GM21360 (cell line): Measurements from ENCODE around the gene SERPINC1.
"Not testable (repeated sequence)": the region's sequence is repeated elsewhere in the genome, so short reads cannot be mapped to it uniquely, and the experiment has no call there.

ENCODE experiments used
- ATAC-seq: cut with Tn5 transposase; IDR thresholded peaks from one replicate; pipeline ENCODE4 v1.9.1; 2021; ENCODE audit warnings: mild to moderate bottlenecking, moderate library complexity; ENCODE audit not compliant: unreplicated experiment

Gene SERPINC1

GRCh38 chr1:173893611-173894010, 23.5 kb downstream of the SERPINC1 start:
- no peak for ATAC-seq

DNA sequence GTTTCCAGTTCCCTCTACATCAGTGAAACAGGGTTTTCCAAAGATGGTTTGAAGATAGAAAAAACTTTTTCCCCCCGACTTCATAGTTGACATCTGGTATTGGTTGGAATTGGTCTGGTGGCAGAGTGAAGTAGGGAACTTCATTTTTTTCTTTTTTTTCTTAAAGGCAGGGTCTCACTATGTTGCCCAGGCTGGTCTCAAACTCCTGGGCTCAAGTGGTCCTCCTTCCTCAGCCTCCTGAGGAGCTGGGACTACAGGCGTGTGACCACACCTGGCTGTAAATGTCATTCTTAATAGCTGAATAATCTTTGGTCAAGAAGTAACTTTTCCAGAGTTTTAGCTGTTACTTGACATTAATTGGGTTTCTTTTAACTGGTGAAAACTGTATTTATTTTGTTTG, 27.2 kb downstream of the SERPINC1 start:
- no peak for ATAC-seq

DNA sequence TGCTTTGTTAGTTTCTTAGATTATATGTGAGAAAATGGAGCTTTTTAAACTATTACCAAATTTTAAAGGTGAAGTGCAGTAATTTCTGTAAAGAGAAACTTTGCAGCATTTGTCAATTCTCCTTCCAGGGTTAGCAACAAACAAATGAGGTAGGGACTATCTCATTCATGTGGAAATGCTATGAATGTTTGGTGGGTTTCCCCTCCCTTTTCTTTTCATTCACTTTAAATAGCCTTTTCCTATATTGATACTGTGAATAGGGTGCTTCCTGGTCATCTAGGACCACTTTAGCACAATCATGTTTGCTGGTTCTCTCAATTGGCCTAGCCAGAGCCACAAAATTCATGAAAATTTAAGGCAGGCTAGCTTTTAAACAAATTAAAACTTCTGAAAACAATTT, 28.4 kb downstream of the SERPINC1 start:
- no peak for ATAC-seq

DNA sequence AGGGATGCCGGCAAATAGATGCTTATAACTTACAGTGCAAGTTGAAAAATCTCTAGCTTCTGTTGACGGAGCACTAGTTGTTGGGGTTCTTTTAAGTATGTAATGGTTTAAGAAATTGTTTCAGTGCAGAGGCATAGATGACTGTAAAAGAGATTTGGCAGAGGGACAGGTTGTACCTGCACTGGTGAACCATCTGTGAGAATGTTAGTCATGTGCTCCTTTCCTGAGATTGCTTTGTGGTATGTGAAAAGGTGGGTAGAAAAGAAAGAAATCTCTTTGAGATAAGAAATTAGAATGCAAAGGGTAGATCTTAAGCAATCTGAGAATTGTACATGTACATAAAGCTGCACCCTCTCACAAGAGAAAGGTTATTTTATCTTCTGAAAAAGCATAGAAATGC, 29.5 kb downstream of the SERPINC1 start:
- ATAC-seq: no peak

GRCh38 chr1:173886746-173887611, 30.1 kb downstream of the SERPINC1 start:
- no peak for ATAC-seq

DNA sequence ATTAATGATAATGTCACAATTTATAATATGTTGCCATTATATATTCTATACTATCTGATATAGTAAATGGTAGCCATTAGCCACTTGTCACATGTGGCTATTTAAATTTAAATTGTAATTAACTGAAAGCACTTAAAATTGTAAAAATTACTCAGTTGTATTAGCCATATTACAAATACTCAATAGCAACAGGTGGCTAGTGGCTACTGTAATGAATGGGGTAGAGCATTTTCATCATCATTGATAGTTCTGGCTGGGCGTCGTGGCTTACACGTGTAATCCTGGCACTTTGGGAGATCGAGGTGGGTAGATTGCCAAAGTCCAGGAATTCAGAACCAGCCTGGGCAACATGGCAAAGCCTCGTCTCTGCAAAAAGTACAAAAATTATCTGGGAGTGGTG, 32.4 kb downstream of the SERPINC1 start:
- no peak for ATAC-seq

DNA sequence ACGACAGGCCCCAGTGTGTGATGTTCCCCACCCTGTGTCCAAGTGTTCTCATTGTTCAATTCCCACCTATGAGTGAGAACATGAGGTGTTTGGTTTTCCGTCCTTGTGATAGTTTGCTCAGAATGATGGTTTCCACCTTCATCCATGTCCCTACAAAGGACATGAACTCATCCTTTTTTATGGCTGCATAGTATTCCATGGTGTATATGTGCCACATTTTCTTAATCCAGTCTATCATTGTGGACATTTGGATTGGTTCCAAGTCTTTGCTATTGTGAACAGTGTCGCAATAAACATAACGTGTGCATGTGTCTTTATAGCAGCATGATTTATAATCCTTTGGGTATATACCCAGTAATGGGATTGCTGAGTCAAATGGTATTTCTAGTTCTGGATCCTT, 36.0 kb downstream of the SERPINC1 start:
- not testable (repeated sequence) for ATAC-seq

DNA sequence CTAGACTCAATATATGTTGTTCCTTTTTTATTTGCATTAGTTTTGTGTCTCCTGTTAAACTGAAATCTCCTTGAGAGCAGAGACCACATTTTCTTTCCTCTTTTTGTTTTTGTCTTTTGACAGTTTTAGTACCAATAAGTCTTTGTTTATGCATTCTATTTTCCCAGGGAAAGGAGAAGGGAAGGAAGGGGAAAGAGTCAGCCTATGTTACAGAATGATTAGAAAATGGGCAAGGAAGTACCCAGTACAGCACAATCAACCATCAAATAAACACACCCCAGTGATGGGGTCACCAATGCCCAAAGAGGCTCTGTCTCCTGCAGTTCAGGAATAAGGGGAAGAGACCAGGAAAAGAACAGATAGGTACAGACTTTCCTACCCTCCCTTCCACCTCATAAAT, 38.9 kb downstream of the SERPINC1 start:
- ATAC-seq: no peak

DNA sequence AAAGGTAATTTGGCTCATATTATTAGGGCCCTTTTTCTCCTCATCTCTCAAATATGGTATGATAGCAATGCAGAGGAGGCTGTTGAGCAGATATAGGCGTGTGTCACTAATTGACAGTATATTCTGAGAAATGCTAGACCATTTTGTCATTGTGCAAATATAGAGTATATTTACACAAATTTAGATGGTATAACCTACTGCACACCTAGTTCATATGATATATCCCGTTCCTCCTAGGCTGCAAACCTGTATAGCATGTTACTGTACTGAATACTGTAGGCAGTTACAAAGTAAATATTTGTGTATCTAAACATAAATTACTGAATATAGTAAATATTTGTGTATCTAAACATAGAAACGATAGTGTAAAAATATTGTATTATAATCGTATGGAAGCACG, 40.4 kb downstream of the SERPINC1 start:
- no peak for ATAC-seq

DNA sequence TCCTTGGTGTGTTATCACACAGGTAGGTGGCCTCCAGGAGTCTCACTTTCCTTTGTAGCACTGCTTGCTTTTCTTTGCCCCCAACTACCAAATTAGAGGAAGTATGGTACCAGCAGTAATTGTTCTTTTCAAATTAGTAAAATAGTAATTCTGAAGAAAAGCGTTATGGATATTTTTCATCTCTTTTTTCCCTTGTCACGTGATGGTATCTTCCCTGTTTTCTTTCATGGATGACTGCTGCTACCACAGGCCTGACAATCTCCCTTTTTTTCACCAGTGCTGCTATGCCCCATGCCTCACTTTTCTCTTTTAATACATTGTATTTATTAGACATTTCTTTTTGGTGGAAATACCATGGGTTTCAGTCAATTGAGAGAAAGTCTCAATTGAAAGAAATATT, 45.6 kb downstream of the SERPINC1 start:
- ATAC-seq: no peak

DNA sequence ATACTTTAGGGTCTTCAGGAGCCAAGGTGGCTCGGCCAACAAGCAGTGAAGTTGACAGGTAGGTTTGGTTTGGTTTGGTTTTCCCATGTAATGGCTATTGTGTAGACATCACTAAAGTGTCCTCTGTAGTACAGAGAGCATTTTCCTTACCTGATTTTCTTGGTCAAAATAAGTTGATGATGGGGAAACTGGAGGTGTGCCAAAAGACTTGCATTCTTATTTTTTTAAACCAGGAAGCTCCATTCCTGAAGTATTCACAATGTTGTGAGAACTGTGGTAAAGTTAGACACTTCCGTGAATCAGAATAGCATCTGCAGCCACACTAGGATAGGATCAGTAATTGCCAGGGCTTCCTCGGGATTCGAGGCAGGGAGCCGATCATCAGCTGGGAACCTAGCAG, 46.0 kb downstream of the SERPINC1 start:
- no peak for ATAC-seq

- ATAC-seq: no peak
These were observed 46.7 kb downstream of the SERPINC1 start for GRCh38 chr1:173870252-173871075.

GRCh38 chr1:173869021-173869359, 48.1 kb downstream of the SERPINC1 start:
- no peak for ATAC-seq

DNA sequence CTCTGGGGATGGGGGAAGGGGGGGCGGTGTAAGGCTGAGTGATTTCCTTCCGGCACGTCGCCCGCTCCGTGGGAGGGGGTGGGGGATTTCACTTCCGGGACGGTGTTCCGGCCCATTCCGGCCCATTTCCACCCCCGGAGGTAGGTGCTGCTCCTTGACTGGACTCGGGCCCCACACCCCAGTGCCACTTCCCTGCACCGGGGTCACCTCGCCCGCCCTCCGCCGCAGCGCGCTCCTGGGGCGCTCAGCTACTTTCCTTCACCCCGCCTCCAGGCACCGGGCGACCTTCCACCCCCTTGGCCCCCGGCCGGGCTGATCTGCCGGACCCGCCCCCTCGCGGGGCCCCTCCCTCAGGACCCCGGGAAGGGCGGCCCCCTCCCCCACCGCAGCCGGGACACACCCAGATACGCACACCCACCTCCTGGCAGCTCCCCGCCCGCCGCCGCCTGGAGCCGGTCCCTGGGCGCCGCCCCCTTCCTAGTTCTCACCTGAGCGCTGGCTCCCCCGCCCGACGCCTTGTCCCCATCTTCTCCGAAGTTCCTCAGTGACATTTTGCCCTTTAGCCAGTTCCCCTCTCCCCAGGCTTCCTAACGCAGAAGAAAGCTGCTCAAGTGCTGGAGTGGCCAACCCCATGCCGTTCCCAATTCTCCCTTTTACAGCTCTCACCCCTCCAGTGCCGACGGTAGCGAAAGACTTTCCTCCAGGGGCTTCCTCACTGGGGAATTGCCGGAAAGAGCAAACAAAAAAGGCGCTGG, 48.7 kb downstream of the SERPINC1 start, which contains the start of gene ZBTB37:
Gene ZBTB37, plus strand, starts transcription at position 115 of the 755 bp plus-strand sequence. CDS start 1,846 bp downstream, outside the sequence.
- ATAC-seq: peak; percentile 64

DNA sequence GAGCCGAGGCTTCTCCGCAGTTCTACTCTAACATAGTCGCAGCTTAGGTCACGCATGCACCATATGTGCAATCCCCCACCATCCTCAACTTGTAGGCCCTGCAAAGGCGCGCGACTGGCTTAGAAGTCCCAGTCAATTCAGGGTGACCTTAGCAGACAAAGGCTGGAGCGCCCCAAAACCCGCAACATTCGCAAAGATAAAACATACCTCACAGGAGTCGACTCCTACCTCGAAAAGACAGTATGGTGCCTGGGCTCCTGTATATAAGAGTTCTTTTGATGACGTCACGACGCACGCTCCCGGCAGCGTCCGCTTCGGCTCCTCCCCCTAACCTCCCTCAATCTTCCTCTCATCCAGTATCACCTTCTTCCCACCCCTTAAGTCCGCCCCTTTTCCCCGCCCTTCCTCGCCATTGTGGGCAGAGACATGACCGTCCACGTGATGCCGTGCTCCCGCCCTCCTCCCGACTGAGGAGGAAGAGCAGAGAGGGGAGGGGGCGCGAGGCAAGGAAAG, 49.3 kb downstream of the SERPINC1 start, which contains the start of gene GAS5:
Gene GAS5, minus strand, starts transcription at position 237 of the 513 bp plus-strand sequence.
- ATAC-seq: peak; percentile 71

DNA sequence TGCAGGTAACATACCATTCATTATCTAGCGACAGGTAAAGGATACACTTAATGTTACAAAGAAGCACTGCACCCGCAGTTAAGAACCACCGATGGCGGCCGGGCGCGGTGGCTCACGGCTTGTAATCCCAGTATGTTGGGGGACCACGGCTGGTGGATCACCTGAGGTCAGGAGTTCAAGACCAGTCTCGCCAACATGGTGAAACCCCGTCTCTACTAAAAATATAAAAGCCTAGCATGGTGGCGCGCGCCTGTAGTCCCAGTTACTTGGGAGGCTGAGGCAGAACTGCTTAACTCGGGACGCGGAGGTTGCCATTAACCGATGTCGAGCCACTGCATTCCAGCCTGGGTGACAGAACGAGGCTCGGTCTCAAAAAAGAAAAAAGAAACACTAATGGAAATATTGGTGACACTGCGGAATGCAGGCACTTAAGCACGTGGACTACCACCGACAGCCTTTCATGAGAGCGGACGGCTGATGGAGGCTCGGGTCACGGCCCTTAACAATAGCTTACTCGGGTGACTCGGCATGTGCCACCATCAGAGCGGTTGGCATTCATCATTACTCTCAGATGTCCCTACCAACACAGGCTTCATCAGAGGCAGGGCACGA, 49.9 kb downstream of the SERPINC1 start:
- no peak for ATAC-seq

GRCh38 chr1:173866413-173867115, 50.6 kb downstream of the SERPINC1 start:
- ATAC-seq: no peak

DNA sequence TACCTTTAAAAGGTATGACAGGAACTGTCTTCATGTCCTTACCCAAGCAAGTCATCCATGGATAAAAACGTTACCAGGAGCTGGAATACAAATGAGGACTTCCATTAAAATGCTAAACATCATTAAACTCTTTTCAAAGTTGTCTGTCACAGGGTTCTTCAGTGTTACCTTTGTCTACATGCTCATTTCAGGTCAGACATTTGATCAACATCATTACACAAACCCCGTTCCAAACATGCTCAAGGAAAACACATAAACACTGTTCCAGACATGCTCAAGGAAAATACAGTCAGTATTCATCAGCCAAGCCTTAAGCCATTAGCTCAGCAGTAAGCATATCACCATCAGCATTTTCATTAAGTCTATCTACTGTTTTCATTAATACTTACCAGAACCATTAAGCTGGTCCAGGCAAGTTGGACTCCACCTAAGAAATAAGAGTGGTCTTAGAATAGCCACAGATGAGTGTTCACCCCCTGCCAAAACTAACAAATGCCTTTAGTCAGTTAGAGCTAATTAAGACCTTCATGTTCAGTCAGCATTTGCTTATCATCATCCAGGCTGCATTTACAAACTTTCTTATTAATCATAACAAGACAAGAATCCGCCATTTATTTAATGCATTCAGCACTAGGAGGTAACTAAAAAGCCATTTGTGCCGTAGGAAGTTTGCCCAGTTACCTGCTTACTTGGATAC, 51.5 kb downstream of the SERPINC1 start:
- no peak for ATAC-seq

DNA sequence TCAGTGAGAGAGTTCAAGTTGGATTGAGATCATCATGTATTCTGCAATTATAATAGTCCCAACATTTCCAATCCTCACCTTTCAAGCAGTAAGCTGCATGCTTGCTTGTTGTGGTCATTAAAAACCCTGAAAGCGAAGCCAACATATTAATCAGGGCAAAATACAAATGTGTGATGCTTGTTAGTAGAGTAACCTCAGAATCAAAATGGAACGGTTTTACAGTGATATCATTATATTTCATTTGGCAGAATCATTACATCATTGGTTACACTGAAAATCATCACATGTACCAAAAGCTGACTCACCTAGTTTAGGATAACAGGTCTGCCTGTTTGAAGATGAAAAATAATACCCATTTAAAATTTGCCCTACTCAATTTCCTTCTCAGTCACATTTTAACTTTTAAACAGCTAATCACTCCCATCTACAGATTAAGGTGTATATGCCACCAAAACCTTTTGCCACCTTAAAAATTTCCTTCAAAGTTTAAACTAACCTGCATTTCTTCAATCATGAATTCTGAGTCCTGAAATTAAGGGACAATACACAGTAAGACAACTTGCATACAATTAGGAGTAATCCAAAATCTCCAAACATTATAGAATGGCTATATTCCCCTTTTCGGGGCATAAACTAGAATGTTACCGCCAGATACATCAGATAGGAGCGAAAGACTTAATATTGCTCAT, 52.8 kb downstream of the SERPINC1 start:
- ATAC-seq: no peak
